MM.1S (cell line): ENCODE results near the gene ECHS1.

Experiments
- DNase-seq: peaks from one replicate; pipeline ENCODE4 v3.0.0-alpha.2; 2015
- H2AFZ ChIP-seq: fragments of 300-600 bp; sonication (generic); 2 replicates; pipeline ENCODE4 v1.6.0; 2016; ENCODE audit warnings: antibody characterized with exemption, low read length
- H3F3A ChIP-seq: fragments of 300-600 bp; sonication (generic); 2 replicates; pipeline ENCODE4 v1.6.1; 2016; ENCODE audit warnings: mild to moderate bottlenecking, antibody characterized with exemption, low read length, moderate library complexity, mixed read lengths; ENCODE audit not compliant: insufficient read depth
- H3K27ac ChIP-seq: fragments of 300-600 bp; sonication (generic); 2 replicates; pipeline ENCODE4 v1.5.1; 2016; ENCODE audit warnings: mild to moderate bottlenecking, low read length
- H3K27me3 ChIP-seq: fragments of 300-600 bp; sonication (generic); replicated peaks from 2 replicates; pipeline ENCODE4 v1.6.0; 2016; ENCODE audit warnings: low read length; ENCODE audit not compliant: insufficient read depth
- H3K36me3 ChIP-seq: fragments of 300-600 bp; sonication (generic); replicated peaks from 2 replicates; pipeline ENCODE4 v1.6.1; 2016; ENCODE audit warnings: mild to moderate bottlenecking, low read length, mixed read lengths; ENCODE audit not compliant: insufficient read depth
- H3K4me1 ChIP-seq: fragments of 300-600 bp; sonication (generic); 2 replicates; pipeline ENCODE4 v1.6.1; 2016; ENCODE audit warnings: low read length, mixed read lengths
- H3K4me2 ChIP-seq: fragments of 300-600 bp; sonication (generic); 2 replicates; pipeline ENCODE4 v1.6.0; 2016; ENCODE audit warnings: low read depth, low read length
- H3K4me3 ChIP-seq: fragments of 300-600 bp; sonication (generic); 2 replicates; pipeline ENCODE4 v1.5.1; 2016; ENCODE audit warnings: low read length, mixed read lengths
- H3K79me2 ChIP-seq: fragments of 300-600 bp; sonication (generic); 2 replicates; pipeline ENCODE4 v1.6.1; 2016; ENCODE audit warnings: mixed run types, low read length, mixed read lengths
- H3K9ac ChIP-seq: fragments of 300-600 bp; sonication (generic); 2 replicates; pipeline ENCODE4 v1.6.1; 2016; ENCODE audit warnings: low read length, mixed read lengths
- H3K9me2 ChIP-seq: fragments of 300-600 bp; sonication (generic); replicated peaks from 2 replicates; pipeline ENCODE4 v1.6.1; 2016; ENCODE audit warnings: mild to moderate bottlenecking, low read length, mixed read lengths; ENCODE audit not compliant: insufficient read depth
- H3K9me3 ChIP-seq: fragments of 300-600 bp; sonication (generic); replicated peaks from 2 replicates; pipeline ENCODE4 v1.6.1; 2016; ENCODE audit warnings: mild to moderate bottlenecking, low read length, mixed read lengths; ENCODE audit not compliant: insufficient read depth
- H4K20me1 ChIP-seq: fragments of 300-600 bp; sonication (generic); 2 replicates; pipeline ENCODE4 v1.6.1; 2016; ENCODE audit warnings: mild to moderate bottlenecking, low read length, moderate library complexity, mixed read lengths; ENCODE audit not compliant: insufficient read depth
- CTCF ChIP-seq: fragments of 300-600 bp; sonication (generic); IDR thresholded peaks from 2 replicates; pipeline ENCODE4 v1.5.1; 2016; ENCODE audit warnings: antibody characterized with exemption, low read length, mixed read lengths
- EZH2 ChIP-seq: fragments of 300-600 bp; sonication (generic); optimal IDR thresholded peaks from 2 replicates; pipeline ENCODE3; 2017; ENCODE audit warnings: low read depth, mild to moderate bottlenecking, antibody characterized with exemption, low read length, mixed read lengths
- EZH2phosphoT487 ChIP-seq: fragments of 300-600 bp; sonication (generic); IDR thresholded peaks from 2 replicates; pipeline ENCODE4 v1.6.1; 2018; ENCODE audit warnings: antibody characterized with exemption, low read length

ECHS1 gene

GRCh38 chr10:133359554-133359971, 13.6 kb downstream of the ECHS1 start:
- no peak for TF ChIP-seq EZH2phosphoT487
- TF ChIP-seq CTCF, result no peak
- no peak for TF ChIP-seq EZH2
- Histone ChIP-seq H3K9me2 (no peaks in the 10 kb centered on the region), H3K9ac (no peak overlapping the region), H2AFZ (no peak overlapping the region), H3K27ac (no peak overlapping the region), H3F3A (no peaks in the 10 kb centered on the region), H3K79me2 (no peaks in the 10 kb centered on the region), H3K4me3 (no peak overlapping the region), H3K4me1 (no peaks in the 10 kb centered on the region), H3K27me3 (peaks cover 6% of the 10 kb centered on the region; the same call in 1 of the 2 replicates), H3K4me2 (no peak overlapping the region), H3K9me3 (no peaks in the 10 kb centered on the region), H4K20me1 (no peaks in the 10 kb centered on the region), H3K36me3 (no peaks in the 10 kb centered on the region)
- no peak for DNase-seq

GRCh38 chr10:133358925-133359310, 14.2 kb downstream of the ECHS1 start:
- no peak overlapping the region for H3K4me3 ChIP-seq

GRCh38 chr10:133358162-133358924, 14.8 kb downstream of the ECHS1 start:
- Histone ChIP-seq H3K4me1 (no peaks in the 10 kb centered on the region), H3K4me3 (no peak overlapping the region)

More at GRCh38 chr10:133358925-133359310, 14.2 kb downstream of the ECHS1 start:
- no peak for DNase-seq
- H3K79me2 ChIP-seq, result no peaks in the 10 kb centered on the region
- no peaks in the 10 kb centered on the region for H3K36me3 ChIP-seq
- no peak overlapping the region for H3K27ac ChIP-seq
- H2AFZ ChIP-seq, result no peak overlapping the region
- no peak overlapping the region for H3K4me2 ChIP-seq
- no peaks in the 10 kb centered on the region for H3K9me3 ChIP-seq
- no peak overlapping the region for H3K9ac ChIP-seq
- no peaks in the 10 kb centered on the region for H3K9me2 ChIP-seq
- no peaks in the 10 kb centered on the region for H3F3A ChIP-seq
- peaks cover 12% of the 10 kb centered on the region for H3K27me3 ChIP-seq
- H4K20me1 ChIP-seq, result no peaks in the 10 kb centered on the region
- TF ChIP-seq EZH2phosphoT487 (no peak), EZH2 (no peak), CTCF (no peak)
- no peaks in the 10 kb centered on the region for H3K4me1 ChIP-seq

More at GRCh38 chr10:133358162-133358924, 14.8 kb downstream of the ECHS1 start:
- Histone ChIP-seq H3F3A (no peaks in the 10 kb centered on the region), H3K79me2 (no peaks in the 10 kb centered on the region), H3K36me3 (no peaks in the 10 kb centered on the region), H3K27ac (no peak overlapping the region), H3K27me3 (peaks cover 12% of the 10 kb centered on the region), H3K9me3 (no peaks in the 10 kb centered on the region), H3K9ac (no peak overlapping the region), H3K9me2 (no peaks in the 10 kb centered on the region), H3K4me2 (no peak overlapping the region), H2AFZ (no peak overlapping the region), H4K20me1 (no peaks in the 10 kb centered on the region)
- DNase-seq, result no peak
- TF ChIP-seq EZH2phosphoT487 (no peak), CTCF (no peak), EZH2 (no peak)
